K562 (cell line): ENCODE measurements around the gene ANKS3. TPM values are rescaled to one million over a fixed set of nuclear protein-coding genes. Genes with fewer than 3 reads are reported as not detected.

Experiments used
- ATAC-seq: fragments of 200-7000 bp; cut with Tn5 transposase; 3 replicates; pipeline ENCODE4 v1.9.1; 2020; ENCODE audit warnings: moderate library complexity
- BruUV-seq: library from RNA; stranded (reverse); fragments of 400-500 nt; replicated peaks from 2 replicates; lab custom pipeline; 2021; lab: Mats Ljungman, UMichigan
- CTCF ChIA-PET: fragments of 300-600 bp; formaldehyde crosslinking; extraction: SDS; loops from one replicate; lab custom pipeline; 2021; ENCODE audit warnings: low intra/inter-chr PET ratio; lab: Yijun Ruan, JAX
- POLR2A ChIA-PET: fragments of 300-600, 350-650 bp; sonication (Branson Sonifier 250); formaldehyde crosslinking; extraction: SDS; loops from one replicate; lab custom pipeline; 2021; ENCODE audit warnings: antibody characterized with exemption, inconsistent platforms; lab: Yijun Ruan, JAX
- DNase-seq, 4 experiments: peaks; one replicate each; pipeline versions ENCODE4 v3.0.0 to v3.0.0-alpha.2; 2011 to 2018; ENCODE audit warnings: low spot score in 3 of 4, mixed read lengths in 3 of 4; ENCODE audit errors: extremely low read depth in 1 of 4
- FAIRE-seq: peaks from 2 replicates; lab custom pipeline; 2011; peaks lifted over from hg19 to GRCh38; lab: Jason Lieb, UNC
- H2AFZ ChIP-seq: 2 replicates; pipeline ENCODE4 v1.6.0; 2011; ENCODE audit warnings: low read depth, low read length, control low read depth, inconsistent platforms
- H3K27ac ChIP-seq: fragments of 200-600 bp; 3 replicates; pipeline ENCODE4 v1.8.0; 2011; ENCODE audit warnings: low read depth, mild to moderate bottlenecking, control low read depth, inconsistent platforms, low read length, moderate library complexity, mixed read lengths; ENCODE audit errors: extremely low read depth
- H3K27me3 ChIP-seq, 2 experiments: fragments of 300-600 bp in 1 of 2; 2 replicates in 1 of 2; 3 replicates in 1 of 2; pipeline versions ENCODE4 v1.6.0 to v1.8.0; 2011; ENCODE audit warnings: inconsistent platforms in 2 of 2, low read length in 2 of 2, mild to moderate bottlenecking in 1 of 2, mixed read lengths in 1 of 2, moderate library complexity in 1 of 2; ENCODE audit not compliant: control insufficient read depth in 2 of 2, insufficient read depth in 2 of 2
- H3K36me3 ChIP-seq: fragments of 300-600 bp; 3 replicates; pipeline ENCODE4 v1.8.0; 2011; ENCODE audit warnings: mild to moderate bottlenecking, low read length, inconsistent platforms; ENCODE audit not compliant: control insufficient read depth, insufficient read depth
- H3K4me1 ChIP-seq, 2 experiments: fragments of 200-600 bp in 1 of 2; replicated peaks in 1 of 2; 2 replicates in 1 of 2; 3 replicates in 1 of 2; pipeline versions ENCODE4 v1.5.1 to v1.8.0; 2011; ENCODE audit warnings: inconsistent platforms in 2 of 2, low read length in 2 of 2, mild to moderate bottlenecking in 1 of 2, mixed read lengths in 1 of 2, moderate library complexity in 1 of 2; ENCODE audit not compliant: control insufficient read depth in 2 of 2, insufficient read depth in 2 of 2
- H3K4me2 ChIP-seq: 2 replicates; pipeline ENCODE4 v1.6.1; 2011; ENCODE audit warnings: low read length, control low read depth, inconsistent platforms, mixed read lengths; ENCODE audit not compliant: insufficient read depth
- H3K4me3 ChIP-seq: fragments of 200-600 bp; sonication (generic), shearing (Covaris generic); 2 replicates; pipeline ENCODE4 v1.5.1; 2016; ENCODE audit warnings: control low read depth, inconsistent platforms
- H3K79me2 ChIP-seq: fragments of 200-600 bp; 3 replicates; pipeline ENCODE4 v1.8.0; 2011; ENCODE audit warnings: low read length, inconsistent platforms; ENCODE audit not compliant: control insufficient read depth, insufficient read depth
- H3K9ac ChIP-seq, 2 experiments: 2 replicates each; pipeline versions ENCODE4 v1.6.0 to v1.6.1; 2011; ENCODE audit warnings: low read depth in 2 of 2, low read length in 2 of 2, control low read depth in 1 of 2, inconsistent platforms in 1 of 2, mild to moderate bottlenecking in 1 of 2, mixed read lengths in 1 of 2; ENCODE audit not compliant: insufficient read depth in 1 of 2
- H3K9me1 ChIP-seq: one replicate; pipeline ENCODE4 v1.6.0; 2011; ENCODE audit warnings: inconsistent platforms, mild to moderate bottlenecking, low read length, moderate library complexity; ENCODE audit not compliant: control insufficient read depth, insufficient read depth
- H3K9me3 ChIP-seq: replicated peaks from 2 replicates; pipeline ENCODE4 v1.5.1; 2011; ENCODE audit warnings: low read depth, low read length, inconsistent platforms; ENCODE audit not compliant: control insufficient read depth, insufficient read depth
- H4K20me1 ChIP-seq: replicated peaks from 2 replicates; pipeline ENCODE4 v1.6.1; 2011; ENCODE audit warnings: low read length, inconsistent platforms, mixed read lengths; ENCODE audit not compliant: control insufficient read depth, insufficient read depth
- CLOCK ChIP-seq: fragments of 250-450 bp; sonication (Bioruptor Pico); IDR thresholded peaks from 2 replicates; pipeline ENCODE4 v1.4.0; 2020; ENCODE audit warnings: mild to moderate bottlenecking, moderate library complexity, borderline replicate concordance
- HIVEP1 ChIP-seq: fragments of 250-450 bp; sonication (Bioruptor Pico); IDR thresholded peaks from 2 replicates; pipeline ENCODE4 v1.4.0; 2020; ENCODE audit warnings: mild to moderate bottlenecking
- PKNOX1 ChIP-seq: fragments of 450-650 bp; IDR thresholded peaks from 2 replicates; pipeline ENCODE4 v1.6.1; 2016
- POLR2G ChIP-seq: fragments of 200-400 bp; formaldehyde crosslinking; IDR thresholded peaks from 2 replicates; pipeline ENCODE4 v1.6.1; 2017; ENCODE audit warnings: low read depth, mild to moderate bottlenecking, antibody characterized with exemption, low read length, moderate library complexity
- RB1 ChIP-seq: fragments of 450-650 bp; IDR thresholded peaks from 2 replicates; pipeline ENCODE4 v1.6.1; 2017; ENCODE audit warnings: low read depth, mild to moderate bottlenecking
- XRCC3 ChIP-seq: fragments of 450-650 bp; IDR thresholded peaks from 2 replicates; pipeline ENCODE4 v1.6.1; 2017; ENCODE audit warnings: mild to moderate bottlenecking, moderate library complexity
- ZBTB1 ChIP-seq: sonication (generic); formaldehyde crosslinking; IDR thresholded peaks from 2 replicates; pipeline ENCODE4 v1.8.1; 2023; ENCODE audit warnings: missing genetic modification reagents, low read depth, mild to moderate bottlenecking, borderline replicate concordance
- ZNF507 ChIP-seq: conservative IDR thresholded peaks from 2 replicates; pipeline ENCODE4 v1.6.1; 2017; ENCODE audit warnings: missing genetic modification characterization, missing compliant biosample characterization
- WGBS: fragments of 100-300 bp; shearing (Covaris generic); methylation state at CpG from one replicate; pipeline ENCODE4 v1.1.6; 2016; ENCODE audit warnings: low coverage, mixed read lengths; ENCODE audit not compliant: insufficient coverage; ENCODE audit errors: missing lambda C conversion rate; 5-methylcytosine and 5-hydroxymethylcytosine counted together
- in situ Hi-C: fragments of 300-500 bp; cut with MboI; formaldehyde crosslinking; loops from 4 replicates; pipeline ENCODE4 v1.15.0; 2018; ENCODE audit warnings: inconsistent platforms, mixed read lengths
- intact Hi-C: fragments of 100-400 bp; cut with micrococcal nuclease; formaldehyde crosslinking; loops from 2 replicates; pipeline ENCODE4 v1.14.2; 2022
- polyA plus RNA-seq, 8 experiments: library from polyadenylated mRNA; depleted of rRNA in 4 of 8; stranded (reverse) in 5 of 8; unstranded in 3 of 8; fragments of >200 nt; fragmentation: Nextera tagmentation in 2 of 8; fragmentation: Illumina TruSeq in 1 of 8; extraction: Ambion mirVana in 2 of 8; extraction: Trizol in 1 of 8; gene quantifications; 2 replicates each; pipeline versions ENCODE4 v1.2.1 to v1.2.3, GENCODE V29; 2011 to 2014; ENCODE audit warnings: inconsistent platforms in 1 of 8, missing spikeins in 1 of 8
- total RNA-seq, 7 experiments: library from RNA; depleted of rRNA in 6 of 7; stranded (reverse); fragments of >200 nt in 6 of 7; fragmentation: Illumina TruSeq in 2 of 7; extraction: Trizol in 2 of 7; gene quantifications; 2 replicates each; pipeline versions ENCODE4 v1.2.1 to v1.2.3, GENCODE V29; 2011 to 2021; ENCODE audit warnings: low replicate concordance in 1 of 7

ANKS3 gene
- total and polyA plus RNA-seq, 9 of the 15 experiments (the other 6 are each of a cell fraction or from before 2014, with no cell fraction given), result 0.43 to 25.7 (median 14.8) TPM

- Histone ChIP-seq H2AFZ (peak overlapping the region; percentile 72), H3K9ac (peak overlapping the region in 1 of 2 experiments; percentile 63; a peak in 1 of 4 replicates), H4K20me1 (no peaks in the 10 kb centered on the region), H3K27ac (no peak overlapping the region), H3K4me2 (no peak overlapping the region), H3K4me1 (peaks cover 0 to 16% of the 10 kb centered on the region in 2 experiments; a peak in 2 of 5 replicates), H3K79me2 (no peaks in the 10 kb centered on the region), H3K9me3 (no peaks in the 10 kb centered on the region), H3K4me3 (no peak overlapping the region), H3K36me3 (no peaks in the 10 kb centered on the region)
- 47% methylated on average over 13 of the region's 14 CpGs for WGBS
- in situ Hi-C loops, result no loop called here
- DNase-seq (no peak), ATAC-seq (peak; percentile 30), FAIRE-seq (no peak)
- ChIA-PET CTCF (no interaction called here), POLR2A (no interaction called here)
- intact Hi-C loops, result no loop called here
- no TSS peak for BruUV-seq
- TF ChIP-seq PKNOX1, result peak; percentile 41
- TF ChIP-seq ZBTB1 (CRISPR knock-in tag), result no peak
- no peak for TF ChIP-seq CLOCK (CRISPR knock-in tag)
- TF ChIP-seq RB1, result no peak
- no peak for TF ChIP-seq XRCC3
- 0 out of 2 replicates have a peak, but pooled peaks have one; percentile 21 for TF ChIP-seq POLR2G
- TF ChIP-seq ZNF507 (tag), result no peak
- no peak for TF ChIP-seq HIVEP1 (CRISPR knock-in tag)
- TF ChIP-seq, all 486 proteins: peak for 2
- no peaks in the 10 kb centered on the region for H3K27me3 ChIP-seq
- H3K9me1 ChIP-seq, result no peaks in the 10 kb centered on the region
Observed at GRCh38 chr16:4743226-4743878, 9.3 kb upstream of the ANKS3 start.
